GM21515 (cell line): Measurements from ENCODE around the gene THSD7A.
"Not testable (repeated sequence)": the region's sequence is repeated elsewhere in the genome, so short reads cannot be mapped to it uniquely, and the experiment has no call there.

Source experiments
- ATAC-seq: cut with Tn5 transposase; IDR thresholded peaks from one replicate; pipeline ENCODE4 v1.9.1; 2021; ENCODE audit not compliant: unreplicated experiment

THSD7A gene

DNA sequence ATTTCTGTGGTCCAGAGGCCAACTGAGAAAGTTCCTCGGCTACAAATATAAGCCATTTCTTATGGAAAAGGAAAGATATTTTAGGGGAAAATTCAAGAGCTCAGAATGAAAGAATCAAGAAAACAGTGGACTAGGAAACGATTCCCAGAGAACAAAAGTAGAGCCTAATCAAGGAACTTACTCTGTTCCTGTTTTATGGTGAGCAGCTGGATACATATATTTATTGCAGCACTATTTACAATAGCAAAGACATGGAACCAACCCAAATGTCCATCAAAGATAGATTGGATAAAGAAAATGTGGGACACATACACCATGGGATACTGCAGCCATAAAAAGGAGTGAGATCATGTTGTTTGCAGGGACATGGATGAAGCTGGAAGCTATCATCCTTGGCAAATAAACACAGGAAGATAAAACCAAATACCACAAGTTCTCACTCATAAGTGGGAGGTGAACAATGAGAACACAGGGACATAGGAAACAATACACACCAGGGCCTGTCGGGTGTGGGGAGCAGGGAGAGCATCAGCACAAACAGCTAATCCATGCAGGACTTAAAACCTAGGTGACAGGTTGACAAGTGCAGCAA is 298.7 kb downstream of the THSD7A start:
- no peak for ATAC-seq

- no peak for ATAC-seq
Observed at GRCh38 chr7:11529382-11529781, 302.6 kb downstream of the THSD7A start.

GRCh38 chr7:11527707-11528106 is 304.3 kb downstream of the THSD7A start:
- no peak for ATAC-seq

GRCh38 chr7:11524476-11525397 is 307.3 kb downstream of the THSD7A start:
- ATAC-seq, result no peak

DNA sequence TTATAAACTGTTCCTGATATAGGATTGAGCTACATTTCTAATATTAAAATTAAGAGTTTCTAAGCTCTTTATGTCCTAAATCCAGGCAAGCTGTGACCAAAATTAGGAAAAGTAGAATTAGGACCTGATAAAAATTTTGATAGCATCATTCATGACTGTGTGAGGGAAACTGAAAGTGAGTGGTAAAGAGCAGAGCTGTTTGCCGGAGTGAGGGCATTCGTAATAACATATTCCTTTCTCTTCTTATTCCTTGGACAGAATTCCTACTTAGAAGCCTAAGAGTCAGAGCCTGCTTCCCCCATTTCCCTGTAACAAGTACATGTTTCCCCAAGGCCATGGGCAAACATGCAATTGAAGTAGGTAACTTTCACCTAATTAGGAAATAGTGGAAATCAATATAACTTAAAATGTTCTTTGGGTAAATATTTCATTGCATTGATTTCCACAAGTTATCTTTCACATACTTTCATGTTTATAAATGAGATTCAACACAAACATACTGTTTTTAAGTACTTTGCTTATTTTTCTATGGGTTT is 310.0 kb downstream of the THSD7A start:
- not testable (repeated sequence) for ATAC-seq

GRCh38 chr7:11517853-11518252 is 314.1 kb downstream of the THSD7A start:
- ATAC-seq, result no peak

GRCh38 chr7:11516328-11516727 is 315.7 kb downstream of the THSD7A start:
- no peak for ATAC-seq

DNA sequence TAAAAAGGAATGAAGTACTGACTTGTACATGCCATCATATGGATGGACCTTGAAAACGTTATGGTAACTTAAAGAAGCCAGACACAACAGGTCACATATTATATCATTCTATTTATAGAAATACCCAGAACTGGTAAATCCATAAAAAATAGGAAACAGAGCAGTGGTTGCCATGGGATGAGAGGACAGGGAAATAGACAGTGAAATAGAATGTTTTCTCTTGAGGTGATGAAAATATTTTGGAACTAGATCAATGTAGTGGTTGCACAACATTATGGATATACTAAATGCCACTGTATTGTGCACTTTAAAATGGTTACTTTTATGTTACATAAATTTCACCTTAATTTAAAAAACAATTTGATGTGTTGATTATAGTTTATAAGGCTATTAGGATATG is 318.5 kb downstream of the THSD7A start:
- no peak for ATAC-seq

DNA sequence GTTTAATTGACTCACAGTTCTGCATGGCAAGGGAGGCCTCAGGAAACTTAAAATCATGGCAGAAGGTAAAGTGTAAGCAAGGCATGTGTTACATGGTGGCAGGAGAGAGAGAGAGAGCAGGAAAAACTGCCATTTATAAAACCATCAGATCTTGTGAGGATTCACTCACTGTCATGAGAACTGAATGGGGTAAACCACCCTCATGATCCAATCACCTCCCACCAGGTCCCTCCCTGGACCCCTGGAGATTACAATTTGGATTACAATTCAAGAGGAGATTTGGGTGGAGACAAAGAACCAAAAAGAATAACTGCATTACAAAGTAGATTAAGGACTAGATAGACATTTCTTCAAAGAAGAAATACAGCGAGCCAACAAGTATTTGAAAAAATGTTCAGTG is 324.1 kb downstream of the THSD7A start:
- ATAC-seq, result no peak

DNA sequence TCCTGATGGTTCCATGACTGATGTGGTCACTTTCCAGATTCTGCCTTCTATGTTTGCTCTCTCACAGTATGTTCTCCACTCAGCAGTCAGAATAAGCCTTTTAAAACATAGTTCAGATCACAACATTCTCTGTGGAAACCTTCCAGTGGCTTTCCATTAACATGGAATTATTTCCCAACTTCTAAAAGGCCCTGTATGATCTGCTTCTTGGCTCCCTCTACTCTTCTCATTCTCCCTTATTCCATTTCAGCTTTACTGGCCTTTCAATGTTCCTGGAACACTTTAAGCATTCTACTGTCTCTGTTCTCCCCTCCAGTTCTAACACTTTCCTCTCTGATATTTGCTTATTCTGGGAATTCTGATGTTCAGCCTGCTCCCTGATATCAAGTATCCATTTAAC is 325.6 kb downstream of the THSD7A start:
- ATAC-seq, result no peak

GRCh38 chr7:11505471-11505985 is 326.5 kb downstream of the THSD7A start:
- ATAC-seq, result no peak

GRCh38 chr7:11492307-11492706 is 339.7 kb downstream of the THSD7A start:
- no peak for ATAC-seq

GRCh38 chr7:11491811-11492210 is 340.2 kb downstream of the THSD7A start:
- no peak for ATAC-seq

DNA sequence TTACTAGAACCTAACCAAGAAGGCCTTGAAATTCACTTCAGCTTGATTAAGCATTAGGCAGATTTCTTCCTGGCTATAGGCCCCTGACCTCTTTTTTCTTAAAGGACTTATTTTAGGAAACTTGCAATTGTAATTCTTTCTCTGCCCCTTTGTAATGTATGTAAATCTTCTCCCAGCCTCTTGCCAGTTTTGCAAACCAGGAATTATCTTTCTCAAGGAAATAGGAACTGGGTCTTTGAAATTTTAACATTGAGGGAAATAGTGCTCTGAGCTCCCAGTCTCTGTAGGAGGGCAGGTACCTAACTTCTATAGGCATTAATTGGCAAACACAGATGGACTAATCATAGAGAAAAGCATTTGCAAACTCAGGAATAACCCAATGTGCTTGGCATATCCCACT is 342.7 kb downstream of the THSD7A start:
- ATAC-seq, result no peak

DNA sequence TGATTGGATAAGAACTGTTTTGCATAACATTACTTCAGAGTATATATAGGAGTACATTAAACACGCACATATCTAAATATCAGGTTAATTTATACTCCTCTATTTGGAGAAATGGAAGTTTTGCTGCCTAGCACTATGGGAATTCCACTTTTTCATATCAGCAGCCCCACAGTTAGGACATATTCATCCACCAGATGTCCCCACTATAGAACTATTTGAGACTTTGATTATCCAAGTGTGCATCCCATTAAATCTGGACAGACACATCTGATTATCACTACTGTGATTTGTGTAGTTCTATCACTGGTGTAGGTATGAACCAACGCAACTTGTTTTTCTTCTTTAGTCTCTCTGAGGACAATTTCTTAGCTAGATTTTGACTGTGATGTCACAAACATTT is 345.7 kb downstream of the THSD7A start:
- no peak for ATAC-seq

GRCh38 chr7:11485636-11486035 is 346.4 kb downstream of the THSD7A start:
- no peak for ATAC-seq

DNA sequence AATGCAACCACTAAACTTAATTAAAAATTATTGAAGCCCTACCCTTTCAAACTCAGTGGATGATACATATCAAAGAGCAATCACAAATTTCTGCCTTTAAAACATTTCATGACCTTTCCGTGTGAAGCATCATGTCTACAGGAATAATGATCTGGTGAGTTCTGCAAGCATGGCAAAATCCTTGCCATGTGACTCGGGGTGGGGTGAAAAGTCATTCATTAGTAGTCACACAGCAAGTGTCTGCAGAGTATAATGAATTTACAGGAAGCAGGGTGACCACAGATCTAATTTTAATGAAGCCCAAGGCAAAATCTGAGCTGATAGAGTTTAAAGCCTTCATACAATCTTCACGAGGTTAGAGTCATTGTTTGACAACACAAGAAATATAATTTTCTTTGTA is 351.9 kb downstream of the THSD7A start:
- ATAC-seq, result no peak

DNA sequence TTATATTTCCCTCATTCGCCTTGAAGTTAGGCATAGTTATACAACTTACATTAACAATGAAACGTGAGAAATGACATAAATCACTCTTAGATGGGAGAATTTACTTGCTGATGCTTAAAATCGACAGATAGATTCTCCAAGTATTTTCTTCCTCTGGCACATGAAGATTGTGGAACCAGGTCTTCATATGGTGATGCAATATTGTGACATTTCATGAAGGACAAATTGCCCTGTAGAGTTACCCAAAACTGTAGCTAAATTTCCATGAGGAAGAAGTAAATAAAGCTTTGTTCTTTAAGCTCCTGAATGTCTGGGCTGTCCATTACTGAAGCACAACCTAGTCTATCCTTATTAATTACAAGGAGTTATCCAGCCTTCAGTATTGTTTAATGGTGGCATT is 353.1 kb downstream of the THSD7A start:
- ATAC-seq, result no peak

GRCh38 chr7:11478426-11478825 is 353.6 kb downstream of the THSD7A start:
- ATAC-seq, result no peak

- ATAC-seq, result no peak
Observed at GRCh38 chr7:11474902-11475585, 357.0 kb downstream of the THSD7A start.

DNA sequence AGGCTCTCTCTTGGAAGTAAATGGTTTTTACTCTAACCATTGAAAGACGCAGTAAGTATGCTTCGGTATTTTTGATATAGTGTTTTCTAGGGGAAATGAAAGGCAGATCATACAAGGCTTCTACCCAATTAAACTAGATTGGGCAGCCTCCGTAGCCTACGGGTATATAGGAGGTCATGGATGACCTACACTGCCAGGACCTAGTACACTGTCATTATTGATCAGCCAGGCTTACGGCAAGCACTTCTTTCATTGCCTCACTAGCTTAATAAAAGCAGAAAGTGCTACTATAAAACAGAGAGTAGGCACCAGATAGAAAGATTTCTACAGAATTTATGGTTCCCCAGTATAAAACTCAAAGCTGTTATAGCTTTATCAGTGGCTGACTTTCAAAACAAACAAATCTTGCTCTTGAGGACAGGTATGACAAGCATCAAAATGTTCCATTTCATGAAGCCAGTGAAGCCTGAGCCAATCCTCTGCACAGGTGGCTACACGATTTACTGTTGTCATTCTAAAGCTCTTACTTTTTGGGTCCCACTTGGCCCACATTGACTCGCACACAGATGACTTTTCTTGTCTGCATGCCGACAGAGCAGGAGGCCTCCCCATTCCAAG is 358.1 kb downstream of the THSD7A start:
- ATAC-seq, result no peak
